Activated CD8-positive, alpha-beta memory T cell treated with anti-CD3 and anti-CD28 coated beads for 48 hours (primary cell): Measurements from ENCODE around the gene PODN.

Experiments used
- DNase-seq, 3 experiments: peaks; one replicate each; pipeline ENCODE4 v3.0.0-alpha.2; 2020; ENCODE audit warnings: low read depth in 2 of 3, low spot score in 2 of 3

The PODN gene

DNA sequence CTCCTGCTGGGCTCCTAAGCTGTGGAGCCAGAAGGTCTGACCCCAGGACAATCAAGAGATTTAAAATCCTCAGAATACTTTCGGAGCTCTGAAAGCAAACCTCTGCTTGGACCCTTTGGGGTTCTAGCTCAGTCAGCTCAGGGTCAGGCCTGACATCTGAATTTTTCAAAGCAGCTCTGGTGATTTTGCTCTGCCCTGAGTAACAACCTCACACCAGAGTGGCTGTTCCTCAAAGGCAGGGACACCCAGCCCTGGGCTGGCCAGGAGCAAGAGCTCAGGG is 68.5 kb downstream of the PODN start:
- no peak for DNase-seq

DNA sequence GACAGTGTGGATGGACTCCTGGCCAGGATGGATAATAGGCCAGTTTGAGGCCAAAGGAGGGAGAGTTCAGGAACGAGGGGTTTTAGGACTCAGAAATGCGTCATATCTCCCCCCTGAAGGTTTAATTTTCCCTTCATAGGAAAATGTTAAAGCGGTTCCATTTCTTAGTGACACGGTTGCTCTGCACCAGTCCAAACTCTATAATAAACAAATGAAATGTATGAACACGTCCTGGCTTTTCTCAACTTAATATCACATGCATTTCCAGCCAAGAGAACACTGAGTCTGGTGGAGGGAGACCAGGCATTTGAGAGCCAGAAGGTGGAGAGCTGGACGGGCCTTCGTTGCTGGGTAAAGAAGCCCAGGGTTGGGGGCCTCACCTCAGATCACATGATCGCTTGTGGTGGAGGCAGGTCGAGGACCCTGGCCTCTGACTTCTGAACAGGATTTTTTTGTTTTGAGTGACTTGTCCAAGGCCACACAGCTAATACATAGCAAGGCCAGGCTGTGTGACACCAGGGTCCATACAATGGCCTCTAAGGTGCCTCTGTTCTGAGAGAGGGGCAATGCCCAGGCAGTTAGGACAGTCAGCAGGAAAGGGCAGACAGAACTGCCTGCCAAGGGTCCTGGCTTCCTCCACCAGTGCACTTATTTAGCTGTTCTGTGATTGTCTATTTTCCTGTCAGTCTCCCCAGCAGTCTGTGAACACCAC is 69.0 kb downstream of the PODN start:
- DNase-seq, result no peak

DNA sequence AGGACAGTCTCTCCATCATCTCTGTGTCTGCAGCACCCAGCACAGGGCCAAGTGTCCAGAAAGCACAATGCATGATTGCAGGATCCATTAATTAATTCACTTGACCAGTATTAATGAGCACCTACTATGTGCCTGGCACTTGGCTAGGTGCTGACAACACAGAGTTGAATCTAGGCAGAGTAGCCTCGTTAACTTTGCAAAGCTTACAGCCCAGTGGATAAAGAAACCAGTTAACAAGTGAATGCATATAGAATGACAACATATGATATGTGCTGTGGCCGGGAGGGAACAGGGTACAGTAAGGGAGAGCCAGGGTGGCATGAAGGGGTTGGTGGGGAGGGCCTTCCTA is 69.6 kb downstream of the PODN start:
- DNase-seq, result no peak

DNA sequence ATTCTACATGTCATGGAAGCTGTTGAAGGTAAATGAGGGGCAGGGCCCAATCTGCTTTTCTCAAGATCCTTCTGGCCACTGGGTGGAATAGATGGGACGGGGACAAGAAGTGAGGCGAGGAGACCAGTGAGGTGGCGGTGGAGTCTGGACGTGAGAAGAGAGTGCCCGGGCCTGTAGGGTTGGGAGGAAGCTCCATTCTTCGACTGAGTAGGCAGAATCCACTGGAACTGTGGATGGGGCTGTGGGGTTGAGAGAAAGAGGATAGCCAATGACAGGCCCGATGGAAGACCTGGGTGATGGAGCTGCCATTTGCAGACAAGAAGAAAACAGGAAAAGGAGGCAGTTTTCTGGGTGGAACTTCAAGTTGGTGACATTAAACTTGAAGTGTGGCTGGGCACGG is 70.2 kb downstream of the PODN start:
- DNase-seq, result no peak

DNA sequence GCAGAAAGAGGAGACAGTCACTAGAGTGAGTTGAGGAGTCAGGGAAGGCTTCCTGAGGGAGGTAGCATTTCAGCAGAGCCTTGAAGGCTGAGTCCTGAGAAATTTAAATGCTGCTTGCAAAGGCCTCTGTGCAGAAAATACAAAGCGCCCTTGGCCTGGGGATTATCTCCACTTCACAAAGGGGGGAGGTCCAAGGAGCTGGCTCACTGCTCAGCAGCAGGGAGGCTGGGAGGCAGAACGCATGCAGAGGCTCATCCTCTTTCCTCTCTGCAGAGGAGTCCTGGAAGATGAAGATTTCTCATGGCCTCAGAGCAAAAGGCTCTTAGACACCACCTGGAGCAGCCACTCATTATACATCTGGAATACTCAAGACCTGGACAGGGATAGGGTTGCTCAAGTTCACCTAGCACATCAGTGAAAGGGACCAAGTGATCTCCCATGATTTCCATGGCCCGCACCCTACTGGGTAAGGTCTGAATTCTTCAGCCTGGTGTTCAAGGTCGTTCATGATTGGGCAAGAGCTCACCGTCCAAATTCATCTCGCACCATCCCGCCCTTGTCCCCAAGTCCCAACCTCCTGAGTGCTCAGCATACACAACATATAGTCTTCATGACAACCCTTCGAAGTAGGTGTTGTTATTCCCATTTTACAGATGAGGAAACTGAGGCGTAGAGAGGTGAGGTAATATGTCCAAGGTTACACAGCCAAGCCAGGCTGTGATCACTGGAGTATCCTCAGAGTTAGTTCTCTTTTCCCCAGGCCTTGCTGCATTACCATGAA is 71.4 kb downstream of the PODN start:
- no peak for DNase-seq

DNA sequence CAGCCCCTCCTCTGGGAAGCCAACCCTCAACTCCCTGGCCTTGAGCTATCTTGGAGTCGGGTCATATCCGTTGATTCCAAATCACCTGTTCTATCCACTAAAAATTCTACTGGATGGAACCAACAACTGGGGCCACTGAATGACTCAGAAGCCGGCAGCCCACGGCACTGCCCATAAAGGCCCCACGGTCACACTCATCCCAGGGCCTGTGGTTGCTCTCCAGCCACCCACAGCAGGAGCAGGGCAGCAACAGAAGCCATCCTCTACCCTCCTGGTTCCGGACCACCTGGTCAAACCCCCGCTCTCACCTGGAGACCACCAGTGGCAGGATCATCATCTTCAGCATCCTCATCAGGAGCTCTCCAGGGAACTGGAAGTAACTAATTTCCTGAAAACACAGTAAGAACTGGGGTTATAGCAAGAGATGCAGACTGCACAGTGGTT is 72.1 kb downstream of the PODN start:
- no peak for DNase-seq
